ENCODE results near the gene TRIP12.
A peak's percentile ranks its signal among the peaks of the same experiment; 100 is the strongest.
"Not testable (repeated sequence)": the region's sequence is repeated elsewhere in the genome, so short reads cannot be mapped to it uniquely, and the experiment has no call there.

The TRIP12 gene

DNA sequence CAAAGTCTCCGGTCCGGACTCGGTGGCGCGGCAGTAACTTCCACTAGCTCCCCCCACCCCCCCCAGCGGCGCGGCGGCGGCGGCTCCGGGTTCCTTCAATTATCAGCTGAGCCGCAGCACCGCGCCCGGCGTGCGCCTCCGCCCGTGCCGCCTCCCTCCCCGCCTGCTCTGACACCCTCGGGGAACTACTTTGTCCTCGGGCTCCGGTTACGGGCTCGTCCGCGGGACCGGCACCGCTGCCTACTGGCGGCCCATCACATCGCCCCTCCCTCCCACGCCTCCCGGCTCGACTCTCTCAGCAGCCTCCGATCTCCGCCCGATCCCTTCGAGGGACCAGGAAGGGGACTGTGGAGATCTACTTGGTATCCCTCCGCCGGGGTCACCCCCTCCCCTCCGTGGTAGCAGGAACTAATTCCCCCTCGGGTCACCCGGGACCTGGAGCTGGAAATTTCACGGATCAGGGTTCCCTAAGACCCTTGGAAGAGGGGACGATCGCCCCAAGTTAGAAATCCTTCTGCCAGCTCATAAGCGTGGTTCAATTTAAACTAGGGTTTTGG, at the start of gene TRIP12:
Gene TRIP12, minus strand, starts transcription at position 118 of the 557 bp plus-strand sequence. CDS start 41,930 bp downstream, outside the sequence.
- peak within 1 kb of the TSS; percentile 99 for H3K27ac ChIP-seq (ENCODE audit: low read depth in 2 of 2, low read length in 2 of 2)

DNA sequence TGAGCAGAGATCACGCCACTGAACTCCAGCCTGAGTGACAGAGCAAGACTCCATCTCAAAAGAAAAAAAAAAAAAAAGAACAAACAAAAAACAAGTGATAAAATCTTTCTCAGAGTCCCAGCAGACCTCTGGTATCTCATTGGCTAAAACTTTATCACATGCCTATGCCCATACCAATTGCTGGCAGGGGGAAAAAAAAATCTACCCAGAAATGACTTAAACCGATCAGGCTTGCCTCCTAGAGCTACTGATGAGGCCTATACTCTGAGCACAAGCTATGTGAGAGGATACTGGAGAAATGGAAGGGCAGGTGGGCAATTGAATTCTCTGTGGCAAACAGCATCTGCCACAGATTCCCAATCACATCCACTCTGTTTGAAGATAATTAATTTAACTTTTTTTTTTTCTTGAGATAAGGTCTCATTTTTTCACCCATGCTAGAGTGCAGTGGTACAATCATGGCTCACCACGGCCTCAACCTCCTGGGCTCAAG, 49.5 kb upstream of the TRIP12 start:
- Histone ChIP-seq H3K4me1 (ENCODE audit: control insufficient read depth in 2 of 2, insufficient read depth in 2 of 2, low read length in 2 of 2) (no peaks in the 10 kb centered on the region), H3K27ac (ENCODE audit: low read depth in 2 of 2, low read length in 2 of 2) (no peak overlapping the region), H3K4me3 (ENCODE audit: low read length in 2 of 2) (no peak overlapping the region), H3K9ac (ENCODE audit: low read depth in 1 of 2, low read length in 2 of 2) (no peak overlapping the region), H3K27me3 (ENCODE audit: control insufficient read depth in 2 of 2, insufficient read depth in 2 of 2, low read length in 2 of 2) (no peaks in the 10 kb centered on the region), H3K36me3 (ENCODE audit: control insufficient read depth in 2 of 2, insufficient read depth in 2 of 2, low read length in 2 of 2) (no peaks in the 10 kb centered on the region), H3K9me3 (ENCODE audit: control insufficient read depth in 2 of 2, low read length in 2 of 2) (no peaks in the 10 kb centered on the region)

More for the DNA sequence above, at the start of gene TRIP12:
- Histone ChIP-seq H3K9me3 (ENCODE audit: control insufficient read depth in 2 of 2, low read length in 2 of 2) (no peaks in the 10 kb centered on the region), H3K4me1 (ENCODE audit: control insufficient read depth in 2 of 2, insufficient read depth in 2 of 2, low read length in 2 of 2) (peaks cover 12 to 15% of the 10 kb centered on the region in 2 donors), H3K9ac (ENCODE audit: low read depth in 1 of 2, low read length in 2 of 2) (peak within 1 kb of the TSS; percentile 89 to 93), H3K27me3 (ENCODE audit: control insufficient read depth in 2 of 2, insufficient read depth in 2 of 2, low read length in 2 of 2) (no peaks in the 10 kb centered on the region), H3K4me3 (ENCODE audit: low read length in 2 of 2) (peak within 1 kb of the TSS; percentile 95 to 98), H3K36me3 (ENCODE audit: control insufficient read depth in 2 of 2, insufficient read depth in 2 of 2, low read length in 2 of 2) (peaks cover 4 to 6% of the 10 kb centered on the region in 2 donors)

DNA sequence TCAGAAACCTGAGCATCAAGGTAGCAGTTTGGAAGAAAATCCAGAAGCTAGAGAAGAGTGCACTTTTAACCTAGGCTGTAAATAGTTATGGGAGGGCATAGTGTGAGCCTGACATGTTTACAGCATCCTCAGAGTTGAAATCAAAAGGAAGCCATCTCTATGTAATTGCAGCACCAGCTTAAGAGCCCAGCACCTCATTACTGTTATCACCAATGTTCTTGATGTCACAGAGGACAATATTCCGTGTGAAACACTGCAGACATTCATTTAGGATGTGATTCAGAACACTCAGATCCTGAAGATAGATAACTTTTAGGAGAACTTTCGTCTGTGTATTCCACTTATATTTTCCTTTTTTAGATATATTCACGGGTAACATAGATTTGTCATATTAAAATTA, 48.6 kb upstream of the TRIP12 start:
- Histone ChIP-seq H3K9me3 (ENCODE audit: control insufficient read depth in 2 of 2, low read length in 2 of 2) (no peaks in the 10 kb centered on the region), H3K4me1 (ENCODE audit: control insufficient read depth in 2 of 2, insufficient read depth in 2 of 2, low read length in 2 of 2) (no peaks in the 10 kb centered on the region), H3K27ac (ENCODE audit: low read depth in 2 of 2, low read length in 2 of 2) (no peak overlapping the region), H3K4me3 (ENCODE audit: low read length in 2 of 2) (no peak overlapping the region), H3K9ac (ENCODE audit: low read depth in 1 of 2, low read length in 2 of 2) (no peak overlapping the region), H3K27me3 (ENCODE audit: control insufficient read depth in 2 of 2, insufficient read depth in 2 of 2, low read length in 2 of 2) (no peaks in the 10 kb centered on the region), H3K36me3 (ENCODE audit: control insufficient read depth in 2 of 2, insufficient read depth in 2 of 2, low read length in 2 of 2) (no peaks in the 10 kb centered on the region)

DNA sequence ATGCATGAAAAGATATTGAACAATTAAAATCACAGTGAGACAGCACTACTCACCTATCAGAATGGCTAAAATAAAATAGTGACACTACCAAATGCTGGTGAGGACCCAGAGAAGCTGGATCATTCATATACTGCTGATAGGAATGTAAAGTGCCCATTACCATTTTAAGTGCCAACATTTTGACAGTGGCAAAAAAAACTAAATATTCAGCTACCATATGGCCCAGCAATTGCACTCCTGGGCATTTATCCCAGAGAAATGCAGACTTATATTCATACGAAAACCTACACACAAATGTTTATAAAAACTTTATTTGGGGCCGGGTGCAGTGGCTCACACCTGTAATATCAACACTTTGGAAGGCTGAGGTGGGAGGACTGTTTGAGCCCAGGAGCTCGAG, 48.1 kb upstream of the TRIP12 start:
- Histone ChIP-seq H3K27ac (ENCODE audit: low read depth in 2 of 2, low read length in 2 of 2) (no peak overlapping the region), H3K9me3 (ENCODE audit: control insufficient read depth in 2 of 2, low read length in 2 of 2) (no peaks in the 10 kb centered on the region), H3K36me3 (ENCODE audit: control insufficient read depth in 2 of 2, insufficient read depth in 2 of 2, low read length in 2 of 2) (no peaks in the 10 kb centered on the region), H3K9ac (ENCODE audit: low read depth in 1 of 2, low read length in 2 of 2) (no peak overlapping the region), H3K4me1 (ENCODE audit: control insufficient read depth in 2 of 2, insufficient read depth in 2 of 2, low read length in 2 of 2) (no peaks in the 10 kb centered on the region), H3K27me3 (ENCODE audit: control insufficient read depth in 2 of 2, insufficient read depth in 2 of 2, low read length in 2 of 2) (no peaks in the 10 kb centered on the region), H3K4me3 (ENCODE audit: low read length in 2 of 2) (no peak overlapping the region)

DNA sequence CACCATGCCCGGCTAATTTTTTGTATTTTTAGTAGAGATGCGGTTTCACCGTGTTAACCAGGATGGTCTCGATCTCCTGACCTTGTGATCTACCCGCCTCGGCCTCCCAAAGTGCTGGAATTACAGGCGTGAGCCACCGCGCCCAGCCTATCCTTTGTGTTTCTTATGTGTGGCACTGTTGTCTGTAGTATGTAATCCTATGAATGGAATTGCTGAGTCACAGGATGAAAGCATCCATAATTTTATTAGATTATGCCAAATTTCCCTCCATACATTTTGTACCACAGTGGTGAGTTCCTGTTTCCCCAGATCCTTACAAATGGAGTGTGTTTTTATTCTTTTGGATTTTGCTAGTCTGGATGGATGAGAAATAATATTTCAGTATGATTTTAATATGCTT, 41.8 kb upstream of the TRIP12 start:
- not testable (repeated sequence) for H3K27me3 ChIP-seq (ENCODE audit: control insufficient read depth in 2 of 2, insufficient read depth in 2 of 2, low read length in 2 of 2); H3K4me3 ChIP-seq (ENCODE audit: low read length in 2 of 2); H3K27ac ChIP-seq (ENCODE audit: low read depth in 2 of 2, low read length in 2 of 2); H3K9me3 ChIP-seq (ENCODE audit: control insufficient read depth in 2 of 2, low read length in 2 of 2); H3K9ac ChIP-seq (ENCODE audit: low read depth in 1 of 2, low read length in 2 of 2); H3K36me3 ChIP-seq (ENCODE audit: control insufficient read depth in 2 of 2, insufficient read depth in 2 of 2, low read length in 2 of 2); H3K4me1 ChIP-seq (ENCODE audit: control insufficient read depth in 2 of 2, insufficient read depth in 2 of 2, low read length in 2 of 2)

DNA sequence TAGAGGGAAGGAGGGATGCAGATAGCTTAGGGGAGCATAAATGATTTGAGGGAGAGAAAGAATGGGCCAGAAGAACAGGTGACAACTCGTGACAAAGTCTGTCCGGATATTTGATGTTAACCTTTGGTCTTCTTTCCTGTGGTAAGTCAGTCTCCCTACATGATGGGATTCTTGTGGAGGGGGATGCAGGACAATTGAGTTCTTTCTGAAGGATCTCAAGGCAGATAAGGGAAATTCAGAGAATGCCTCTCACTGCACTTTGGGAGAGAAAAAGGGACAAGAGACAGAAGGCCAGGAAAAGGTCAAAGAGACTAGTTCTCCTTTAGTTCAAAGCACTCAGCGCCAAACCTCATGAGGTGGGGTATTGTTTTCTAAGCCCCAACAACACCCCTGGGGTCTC, 34.7 kb upstream of the TRIP12 start:
- Histone ChIP-seq H3K27ac (ENCODE audit: low read depth in 2 of 2, low read length in 2 of 2) (no peak overlapping the region), H3K9me3 (ENCODE audit: control insufficient read depth in 2 of 2, low read length in 2 of 2) (no peaks in the 10 kb centered on the region), H3K9ac (ENCODE audit: low read depth in 1 of 2, low read length in 2 of 2) (no peak overlapping the region), H3K27me3 (ENCODE audit: control insufficient read depth in 2 of 2, insufficient read depth in 2 of 2, low read length in 2 of 2) (no peaks in the 10 kb centered on the region), H3K36me3 (ENCODE audit: control insufficient read depth in 2 of 2, insufficient read depth in 2 of 2, low read length in 2 of 2) (no peaks in the 10 kb centered on the region), H3K4me3 (ENCODE audit: low read length in 2 of 2) (no peak overlapping the region), H3K4me1 (ENCODE audit: control insufficient read depth in 2 of 2, insufficient read depth in 2 of 2, low read length in 2 of 2) (no peaks in the 10 kb centered on the region)

DNA sequence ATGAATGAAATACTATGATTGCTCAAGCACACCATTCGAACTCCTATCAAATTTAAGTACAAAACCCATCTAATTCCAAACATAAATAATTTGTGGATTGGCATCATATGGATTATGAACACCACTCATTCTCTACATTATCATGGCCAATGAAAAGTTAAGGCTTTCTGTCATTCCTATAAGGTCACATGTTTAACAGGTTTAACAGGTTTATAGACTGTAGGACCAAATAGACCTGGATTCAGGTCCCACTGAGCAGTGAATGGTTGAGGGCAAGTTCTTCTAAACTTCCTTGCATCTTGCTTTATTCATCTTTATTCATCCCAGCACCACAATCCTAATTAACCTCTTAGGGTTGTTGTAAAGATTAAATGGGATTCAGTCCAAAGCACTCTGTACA, 33.9 kb upstream of the TRIP12 start:
- Histone ChIP-seq H3K36me3 (ENCODE audit: control insufficient read depth in 2 of 2, insufficient read depth in 2 of 2, low read length in 2 of 2) (no peaks in the 10 kb centered on the region), H3K9me3 (ENCODE audit: control insufficient read depth in 2 of 2, low read length in 2 of 2) (no peaks in the 10 kb centered on the region), H3K9ac (ENCODE audit: low read depth in 1 of 2, low read length in 2 of 2) (no peak overlapping the region), H3K27me3 (ENCODE audit: control insufficient read depth in 2 of 2, insufficient read depth in 2 of 2, low read length in 2 of 2) (no peaks in the 10 kb centered on the region), H3K27ac (ENCODE audit: low read depth in 2 of 2, low read length in 2 of 2) (no peak overlapping the region), H3K4me1 (ENCODE audit: control insufficient read depth in 2 of 2, insufficient read depth in 2 of 2, low read length in 2 of 2) (no peaks in the 10 kb centered on the region), H3K4me3 (ENCODE audit: low read length in 2 of 2) (no peak overlapping the region)

DNA sequence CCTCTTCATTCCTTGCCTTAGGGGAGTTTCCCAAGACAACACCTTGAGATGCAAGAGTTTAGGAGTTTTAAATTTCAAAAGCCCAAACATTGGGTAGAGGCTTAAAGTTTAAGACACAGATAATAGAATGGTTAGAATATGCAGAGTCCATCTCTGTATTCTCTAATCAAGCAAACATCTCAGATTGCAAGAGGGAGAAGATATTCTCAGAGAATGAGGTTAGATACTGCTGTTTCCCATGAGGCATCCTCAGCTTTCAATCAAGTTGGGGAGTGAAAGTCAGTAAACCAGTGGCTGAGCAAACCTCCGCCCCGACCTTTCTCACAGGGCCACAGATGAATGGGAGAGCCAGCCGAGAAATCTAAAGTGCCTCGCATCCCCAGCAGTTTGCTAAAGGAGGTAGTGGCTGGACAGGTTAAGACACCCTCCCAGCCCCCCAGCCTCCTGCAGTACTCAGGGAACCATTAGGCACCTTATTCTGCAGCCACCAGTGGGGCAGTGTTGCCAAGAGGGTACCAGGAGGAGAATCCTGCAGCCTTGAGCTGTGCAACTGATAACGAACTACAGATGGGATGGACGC, 30.5 kb upstream of the TRIP12 start:
- Histone ChIP-seq H3K27me3 (ENCODE audit: control insufficient read depth in 2 of 2, insufficient read depth in 2 of 2, low read length in 2 of 2) (no peaks in the 10 kb centered on the region), H3K27ac (ENCODE audit: low read depth in 2 of 2, low read length in 2 of 2) (no peak overlapping the region)

DNA sequence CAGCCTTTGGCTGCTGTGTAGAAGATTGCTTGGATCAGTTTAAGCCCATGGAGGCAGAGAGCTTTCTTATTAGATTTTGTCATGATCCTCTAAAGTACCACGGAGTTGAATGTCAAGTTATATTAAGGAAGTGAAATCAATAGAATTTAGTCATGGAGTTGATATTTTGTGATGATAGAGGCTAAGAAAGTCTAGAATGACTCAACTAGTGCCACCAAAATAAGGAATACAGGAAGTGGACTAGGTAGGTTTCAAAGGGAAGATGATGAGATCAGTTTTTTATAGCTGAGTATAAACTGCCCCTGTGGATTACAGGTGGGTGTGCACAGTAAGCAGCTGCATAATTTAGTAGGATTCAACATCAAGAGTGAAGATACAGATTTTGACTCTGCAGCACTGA, 25.7 kb upstream of the TRIP12 start:
- Histone ChIP-seq H3K9ac (ENCODE audit: low read depth in 1 of 2, low read length in 2 of 2) (no peak overlapping the region), H3K27me3 (ENCODE audit: control insufficient read depth in 2 of 2, insufficient read depth in 2 of 2, low read length in 2 of 2) (no peaks in the 10 kb centered on the region), H3K36me3 (ENCODE audit: control insufficient read depth in 2 of 2, insufficient read depth in 2 of 2, low read length in 2 of 2) (no peaks in the 10 kb centered on the region), H3K9me3 (ENCODE audit: control insufficient read depth in 2 of 2, low read length in 2 of 2) (no peaks in the 10 kb centered on the region), H3K4me1 (ENCODE audit: control insufficient read depth in 2 of 2, insufficient read depth in 2 of 2, low read length in 2 of 2) (no peaks in the 10 kb centered on the region), H3K27ac (ENCODE audit: low read depth in 2 of 2, low read length in 2 of 2) (no peak overlapping the region), H3K4me3 (ENCODE audit: low read length in 2 of 2) (no peak overlapping the region)

More for the DNA sequence above, 30.5 kb upstream of the TRIP12 start:
- Histone ChIP-seq H3K4me1 (ENCODE audit: control insufficient read depth in 2 of 2, insufficient read depth in 2 of 2, low read length in 2 of 2) (no peaks in the 10 kb centered on the region), H3K36me3 (ENCODE audit: control insufficient read depth in 2 of 2, insufficient read depth in 2 of 2, low read length in 2 of 2) (no peaks in the 10 kb centered on the region), H3K4me3 (ENCODE audit: low read length in 2 of 2) (no peak overlapping the region), H3K9me3 (ENCODE audit: control insufficient read depth in 2 of 2, low read length in 2 of 2) (no peaks in the 10 kb centered on the region), H3K9ac (ENCODE audit: low read depth in 1 of 2, low read length in 2 of 2) (no peak overlapping the region)

DNA sequence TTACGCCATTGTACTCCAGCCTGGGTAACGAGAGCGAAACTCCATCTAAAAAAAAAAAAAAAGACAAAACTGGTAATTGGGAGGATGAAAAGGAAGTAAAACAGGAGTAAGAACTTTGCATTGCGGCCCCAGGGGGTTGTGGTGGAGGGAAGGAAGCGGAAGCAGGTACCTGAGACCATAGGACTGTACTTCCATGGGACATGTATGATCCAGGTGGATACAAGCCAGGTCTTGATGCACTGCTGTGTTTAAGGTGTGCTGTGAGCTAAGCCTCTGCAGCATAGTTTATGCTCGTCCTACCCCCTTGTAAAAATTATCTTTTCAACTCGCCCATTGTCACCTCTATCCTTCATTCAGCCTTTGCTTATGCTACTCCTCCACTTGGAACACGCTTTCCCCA, 24.2 kb upstream of the TRIP12 start:
- Histone ChIP-seq H3K27me3 (ENCODE audit: control insufficient read depth in 2 of 2, insufficient read depth in 2 of 2, low read length in 2 of 2) (no peaks in the 10 kb centered on the region), H3K4me1 (ENCODE audit: control insufficient read depth in 2 of 2, insufficient read depth in 2 of 2, low read length in 2 of 2) (no peaks in the 10 kb centered on the region), H3K36me3 (ENCODE audit: control insufficient read depth in 2 of 2, insufficient read depth in 2 of 2, low read length in 2 of 2) (no peaks in the 10 kb centered on the region), H3K4me3 (ENCODE audit: low read length in 2 of 2) (no peak overlapping the region), H3K9me3 (ENCODE audit: control insufficient read depth in 2 of 2, low read length in 2 of 2) (no peaks in the 10 kb centered on the region), H3K9ac (ENCODE audit: low read depth in 1 of 2, low read length in 2 of 2) (no peak overlapping the region), H3K27ac (ENCODE audit: low read depth in 2 of 2, low read length in 2 of 2) (no peak overlapping the region)
